Chondrocyte (in vitro differentiated cells): Measurements from ENCODE around the gene MYL10. TPM values are rescaled to one million over a fixed set of nuclear protein-coding genes. Genes with fewer than 3 reads are reported as not detected.

Experiments
- DNase-seq: peaks from one replicate; pipeline ENCODE4 v3.0.0; 2021; ENCODE audit warnings: mixed read lengths, low spot score
- H3K27ac Mint-ChIP-seq: one replicate; pipeline ENCODE4 v1.8.0; 2021; ENCODE audit warnings: mild to moderate bottlenecking, moderate library complexity, mixed read lengths; ENCODE audit not compliant: unreplicated experiment
- H3K27me3 Mint-ChIP-seq: 2 replicates; pipeline ENCODE4 v1.8.0; 2021; ENCODE audit warnings: low read depth, mixed read lengths
- H3K36me3 Mint-ChIP-seq: 2 replicates; pipeline ENCODE4 v1.8.0; 2021; ENCODE audit warnings: low read depth, mixed read lengths
- H3K4me1 Mint-ChIP-seq: 2 replicates; pipeline ENCODE4 v1.8.0; 2021; ENCODE audit warnings: low read depth, mild to moderate bottlenecking, mixed read lengths
- H3K4me3 Mint-ChIP-seq: one replicate; pipeline ENCODE4 v1.8.0; 2021; ENCODE audit warnings: mild to moderate bottlenecking, moderate library complexity, mixed read lengths; ENCODE audit not compliant: unreplicated experiment
- H3K9me3 Mint-ChIP-seq: 2 replicates; pipeline ENCODE4 v1.8.0; 2021; ENCODE audit warnings: low read depth, mixed read lengths
- total RNA-seq: library from RNA; stranded (reverse); gene quantifications from 3 replicates; pipeline ENCODE4 v1.2.1, GENCODE V29; 2021
- TF ChIP-seq, protein P1 (sequence below): fragments of 200-600 bp; sonication (generic); IDR thresholded peaks from 2 replicates; pipeline ENCODE4 v1.5.0; 2021; ENCODE audit warnings: antibody characterized with exemption, mild to moderate bottlenecking, moderate library complexity

Gene MYL10
- total RNA-seq, 1 donor from 2014 or later: 3.4 TPM

DNA sequence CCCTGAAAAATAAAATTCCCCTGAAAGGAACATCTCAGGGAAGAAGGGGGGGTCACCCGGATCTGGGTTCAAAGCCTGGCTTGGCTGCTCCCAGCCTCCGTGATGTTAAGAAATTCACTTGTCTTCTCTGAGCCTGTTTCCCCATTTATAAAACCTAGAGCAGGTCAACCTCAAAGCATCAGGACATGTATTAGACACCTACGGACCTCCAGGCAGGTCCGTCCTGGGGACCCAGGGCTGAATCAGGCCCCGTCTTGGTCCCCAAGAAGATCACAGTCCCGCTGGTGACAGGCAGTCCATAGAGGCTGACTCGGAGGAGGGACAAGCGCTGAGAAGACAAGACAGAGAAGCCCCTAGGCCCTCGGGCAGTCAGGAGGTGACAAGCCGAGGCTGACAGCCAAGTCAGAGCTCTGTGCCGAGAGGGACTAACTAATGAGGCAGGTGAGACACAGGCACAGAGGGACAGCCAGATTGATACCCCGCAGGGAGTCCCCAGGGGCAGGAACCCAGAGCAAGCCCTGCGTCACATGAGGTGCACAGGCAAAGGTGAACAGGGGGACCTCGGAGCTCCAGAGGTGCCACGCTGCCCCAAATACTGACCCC, 2.9 kb downstream of the MYL10 start:
- no peaks in the 10 kb centered on the region for H3K27me3 Mint-ChIP-seq
- TF ChIP-seq, protein P1, sequence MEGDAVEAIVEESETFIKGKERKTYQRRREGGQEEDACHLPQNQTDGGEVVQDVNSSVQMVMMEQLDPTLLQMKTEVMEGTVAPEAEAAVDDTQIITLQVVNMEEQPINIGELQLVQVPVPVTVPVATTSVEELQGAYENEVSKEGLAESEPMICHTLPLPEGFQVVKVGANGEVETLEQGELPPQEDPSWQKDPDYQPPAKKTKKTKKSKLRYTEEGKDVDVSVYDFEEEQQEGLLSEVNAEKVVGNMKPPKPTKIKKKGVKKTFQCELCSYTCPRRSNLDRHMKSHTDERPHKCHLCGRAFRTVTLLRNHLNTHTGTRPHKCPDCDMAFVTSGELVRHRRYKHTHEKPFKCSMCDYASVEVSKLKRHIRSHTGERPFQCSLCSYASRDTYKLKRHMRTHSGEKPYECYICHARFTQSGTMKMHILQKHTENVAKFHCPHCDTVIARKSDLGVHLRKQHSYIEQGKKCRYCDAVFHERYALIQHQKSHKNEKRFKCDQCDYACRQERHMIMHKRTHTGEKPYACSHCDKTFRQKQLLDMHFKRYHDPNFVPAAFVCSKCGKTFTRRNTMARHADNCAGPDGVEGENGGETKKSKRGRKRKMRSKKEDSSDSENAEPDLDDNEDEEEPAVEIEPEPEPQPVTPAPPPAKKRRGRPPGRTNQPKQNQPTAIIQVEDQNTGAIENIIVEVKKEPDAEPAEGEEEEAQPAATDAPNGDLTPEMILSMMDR: no peak
- no peak overlapping the region for H3K27ac Mint-ChIP-seq
- no peak for DNase-seq
- H3K4me3 Mint-ChIP-seq: no peak overlapping the region
- H3K4me1 Mint-ChIP-seq: peaks cover 54% of the 10 kb centered on the region
- no peaks in the 10 kb centered on the region for H3K9me3 Mint-ChIP-seq
- H3K36me3 Mint-ChIP-seq: no peaks in the 10 kb centered on the region

DNA sequence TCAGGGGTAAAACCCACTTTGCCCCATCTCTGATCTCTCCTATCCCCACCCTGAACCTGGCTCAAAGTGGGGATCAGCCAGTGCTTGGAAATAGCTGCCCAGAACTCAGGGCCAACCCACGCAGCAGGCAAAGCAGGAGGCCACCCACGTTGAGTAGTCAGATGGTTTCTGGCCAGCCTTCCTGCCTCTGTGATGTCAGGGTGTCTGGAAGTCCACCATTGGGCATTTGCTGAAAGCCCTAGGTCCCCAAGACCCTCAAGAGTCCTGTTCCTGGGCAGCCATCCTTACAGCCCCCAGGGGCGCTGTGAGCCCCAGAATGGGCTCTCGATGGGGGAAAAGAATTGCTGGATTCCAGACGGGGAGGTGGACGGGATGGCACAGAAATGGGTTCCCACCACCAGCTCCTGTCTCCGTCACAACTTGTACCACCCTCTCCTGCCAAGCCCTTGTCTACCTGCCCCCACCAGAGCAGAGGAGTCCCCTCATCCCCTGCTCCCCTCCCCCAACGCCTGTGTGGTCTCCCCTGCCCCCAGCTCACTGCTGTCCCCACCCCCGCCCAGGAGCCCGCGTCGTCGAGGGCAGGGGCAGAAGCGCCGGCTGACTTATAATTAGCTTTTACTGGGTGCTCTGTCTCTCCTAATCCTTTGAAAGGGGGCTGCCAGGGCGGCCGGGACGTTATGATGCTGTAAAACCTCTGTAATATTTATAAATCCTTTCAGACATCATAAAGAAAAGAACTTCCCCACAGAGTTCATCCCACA, 3.9 kb downstream of the MYL10 start:
- no peak overlapping the region for H3K27ac Mint-ChIP-seq
- no peaks in the 10 kb centered on the region for H3K9me3 Mint-ChIP-seq
- H3K27me3 Mint-ChIP-seq: no peaks in the 10 kb centered on the region
- H3K4me1 Mint-ChIP-seq: peaks cover 44% of the 10 kb centered on the region
- TF ChIP-seq, protein P1: peak; percentile 44
- H3K4me3 Mint-ChIP-seq: no peak overlapping the region
- H3K36me3 Mint-ChIP-seq: no peaks in the 10 kb centered on the region
- DNase-seq: no peak

DNA sequence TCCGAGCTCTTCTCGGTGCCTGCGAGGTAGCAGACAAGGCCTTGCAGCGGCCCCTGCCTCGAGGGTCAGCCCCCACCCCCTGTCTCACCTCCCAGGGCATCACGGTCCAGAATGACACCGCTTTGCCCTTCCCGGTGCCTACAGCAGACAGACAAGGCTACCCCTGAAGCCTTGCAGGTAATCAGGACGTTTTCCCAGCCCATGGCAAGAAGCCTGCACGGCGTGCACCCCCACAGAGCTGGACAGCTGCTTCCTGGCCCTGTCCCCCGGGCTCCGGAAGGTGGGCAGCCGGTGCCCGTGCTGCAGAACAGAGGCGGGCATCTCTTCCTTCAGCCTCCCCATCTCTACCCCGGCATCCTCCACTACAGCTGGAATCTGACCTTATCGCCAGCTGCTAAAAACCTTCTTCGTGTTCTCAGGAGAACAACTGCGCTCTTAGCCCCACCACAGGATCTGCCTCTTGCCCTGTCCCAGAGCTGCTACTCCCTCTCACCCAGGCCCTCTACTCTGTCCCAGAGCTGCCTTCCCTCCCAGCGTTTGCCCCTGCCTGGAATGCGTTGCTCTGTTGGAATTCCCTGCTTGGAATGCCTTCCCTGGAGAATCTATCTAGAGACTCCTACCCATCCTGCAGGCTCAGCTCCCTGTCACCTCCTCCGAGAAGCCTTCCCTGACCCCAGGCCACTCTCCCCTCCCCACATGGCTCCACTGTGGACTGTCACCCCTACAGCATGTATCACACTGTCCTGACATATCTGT, 4.7 kb downstream of the MYL10 start:
- H3K4me3 Mint-ChIP-seq: no peak overlapping the region
- peak overlapping the region; percentile 78 for H3K27ac Mint-ChIP-seq

DNA sequence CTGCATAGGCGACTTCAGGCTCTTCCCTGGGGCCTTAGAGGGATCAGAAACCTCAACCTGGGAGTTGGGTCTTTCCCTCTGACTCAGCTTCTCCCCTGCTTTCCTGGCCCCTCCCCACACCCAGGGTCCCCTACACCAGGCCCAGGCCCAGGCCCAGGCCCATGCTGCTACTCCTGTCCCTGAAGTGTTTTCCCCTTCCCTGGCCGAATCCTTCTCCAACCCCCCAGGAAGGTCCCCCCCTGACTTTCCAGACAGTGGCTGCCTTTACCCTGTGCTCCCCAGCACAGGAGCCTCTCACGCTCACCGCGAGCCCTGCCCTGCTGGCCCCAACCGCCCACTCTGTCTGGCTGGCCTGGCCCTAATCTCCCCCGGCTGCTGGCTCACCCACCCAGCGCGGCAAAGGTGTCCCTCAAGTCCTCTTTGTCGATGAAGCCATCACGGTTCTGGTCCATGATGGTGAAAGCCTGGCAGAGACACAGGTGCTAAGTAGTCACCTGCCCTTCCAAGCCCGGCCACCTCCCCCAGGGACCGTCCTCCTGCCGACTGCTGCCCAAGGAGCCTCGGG, 6.4 kb downstream of the MYL10 start:
- Mint-ChIP-seq H3K27ac (no peak overlapping the region), H3K4me1 (peaks cover 41% of the 10 kb centered on the region), H3K4me3 (no peak overlapping the region), H3K27me3 (no peaks in the 10 kb centered on the region), H3K36me3 (no peaks in the 10 kb centered on the region), H3K9me3 (no peaks in the 10 kb centered on the region)
- no peak for DNase-seq
- TF ChIP-seq, protein P1: no peak

More for the DNA sequence above, 4.7 kb downstream of the MYL10 start:
- TF ChIP-seq, protein P1: no peak
- DNase-seq: no peak
- Mint-ChIP-seq H3K9me3 (no peaks in the 10 kb centered on the region), H3K4me1 (peaks cover 43% of the 10 kb centered on the region), H3K27me3 (no peaks in the 10 kb centered on the region), H3K36me3 (no peaks in the 10 kb centered on the region)

DNA sequence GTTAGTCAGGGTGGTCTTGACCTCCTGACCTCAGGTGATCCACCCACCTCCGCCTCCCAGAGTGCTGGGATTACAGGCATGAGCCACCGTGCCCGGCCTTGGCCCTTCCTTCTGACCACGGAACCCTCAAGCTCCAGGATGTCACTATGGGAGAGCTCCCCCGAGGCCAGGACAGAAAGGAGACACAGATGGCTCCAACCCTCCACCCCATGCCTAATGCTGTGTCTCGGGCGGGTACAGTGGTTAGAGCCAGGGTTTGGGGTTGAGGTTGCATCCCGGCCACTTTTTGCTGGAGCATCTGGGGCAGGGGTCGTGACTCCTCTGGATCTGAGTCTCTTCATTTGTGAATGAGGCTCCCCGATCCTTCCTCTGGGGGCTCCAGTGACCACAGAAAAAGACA, 8.1 kb downstream of the MYL10 start:
- Mint-ChIP-seq H3K27me3 (no peaks in the 10 kb centered on the region), H3K36me3 (no peaks in the 10 kb centered on the region), H3K4me3 (no peak overlapping the region), H3K27ac (no peak overlapping the region), H3K4me1 (peaks cover 40% of the 10 kb centered on the region), H3K9me3 (no peaks in the 10 kb centered on the region)
- TF ChIP-seq, protein P1: no peak
- no peak for DNase-seq
